HepG2 (cell line): ENCODE measurements around the gene FCGR3A. TPM values are rescaled to one million over a fixed set of nuclear protein-coding genes. Genes with fewer than 3 reads are reported as not detected.

Experiments used
- ATAC-seq: fragments of 200-7000 bp; cut with Tn5 transposase; 3 replicates; pipeline ENCODE4 v1.9.1; 2020; ENCODE audit warnings: mild to moderate bottlenecking, moderate library complexity
- BruUV-seq: library from RNA; stranded (reverse); fragments of 400-500 nt; replicated peaks from 2 replicates; lab custom pipeline; 2021; lab: Mats Ljungman, UMichigan
- CTCF ChIA-PET: fragments of 300-600 bp; formaldehyde crosslinking; extraction: SDS; loops from one replicate; lab custom pipeline; 2021; ENCODE audit warnings: low total read pairs, inconsistent platforms, low intra/inter-chr PET ratio; lab: Yijun Ruan, JAX
- POLR2A ChIA-PET: fragments of 350-600 bp; sonication (Branson Sonifier 250); formaldehyde crosslinking; loops from one replicate; lab custom pipeline; 2020; ENCODE audit warnings: antibody characterized with exemption, inconsistent platforms; lab: Yijun Ruan, JAX
- DNase-seq: peaks from one replicate; pipeline ENCODE4 v3.0.0-alpha.2; 2015; ENCODE audit warnings: low spot score
- FAIRE-seq: peaks from 3 replicates; lab custom pipeline; 2011; peaks lifted over from hg19 to GRCh38; lab: Jason Lieb, UNC
- H2AFZ ChIP-seq: one replicate; pipeline ENCODE4 v1.6.1; 2011; ENCODE audit warnings: low read length, inconsistent platforms
- H3K27ac ChIP-seq: fragments of 300-600 bp; 3 replicates; pipeline ENCODE4 v1.8.0; 2011; ENCODE audit warnings: mixed run types, mild to moderate bottlenecking, mixed read lengths, low read length, inconsistent platforms; ENCODE audit not compliant: insufficient read depth; ENCODE audit errors: extremely low read length
- H3K27me3 ChIP-seq, 2 experiments: fragments of 200-600 bp in 1 of 2; 2 replicates in 1 of 2; 3 replicates in 1 of 2; pipeline versions ENCODE4 v1.6.0 to v1.8.0; 2011; ENCODE audit warnings: low read length in 2 of 2, mild to moderate bottlenecking in 2 of 2, moderate library complexity in 2 of 2, inconsistent platforms in 1 of 2; ENCODE audit not compliant: insufficient read depth in 2 of 2, control insufficient read depth in 1 of 2
- H3K36me3 ChIP-seq, 2 experiments: fragments of 200-600 bp in 1 of 2; replicated peaks in 1 of 2; 2 replicates in 1 of 2; 3 replicates in 1 of 2; pipeline versions ENCODE4 v1.5.1 to v1.8.0; 2011; ENCODE audit warnings: low read length in 2 of 2, inconsistent platforms in 1 of 2; ENCODE audit not compliant: insufficient read depth in 2 of 2, control insufficient read depth in 1 of 2
- H3K4me1 ChIP-seq: 2 replicates; pipeline ENCODE4 v1.5.1; 2012; ENCODE audit warnings: low read length, inconsistent platforms; ENCODE audit not compliant: insufficient read depth
- H3K4me2 ChIP-seq: 2 replicates; pipeline ENCODE4 v1.6.0; 2011; ENCODE audit warnings: low read depth, low read length, inconsistent platforms
- H3K4me3 ChIP-seq, 3 experiments: fragments of 200-600 bp in 1 of 3; sonication (generic), shearing (Covaris generic) in 1 of 3; replicated peaks in 1 of 3; 2 replicates each; pipeline ENCODE4 v1.5.1; 2011 to 2016; ENCODE audit warnings: low read length in 3 of 3, inconsistent platforms in 2 of 3, low read depth in 2 of 3, mild to moderate bottlenecking in 2 of 3, control low read depth in 1 of 3, mixed read lengths in 1 of 3; ENCODE audit not compliant: insufficient read depth in 1 of 3
- H3K79me2 ChIP-seq: one replicate; pipeline ENCODE4 v1.6.1; 2011; ENCODE audit warnings: low read length, inconsistent platforms; ENCODE audit not compliant: insufficient read depth
- H3K9ac ChIP-seq: 2 replicates; pipeline ENCODE4 v1.6.0; 2011; ENCODE audit warnings: mild to moderate bottlenecking, low read depth, low read length, inconsistent platforms; ENCODE audit not compliant: insufficient read depth
- H3K9me3 ChIP-seq: 2 replicates; pipeline ENCODE4 v1.5.1; 2012; ENCODE audit warnings: mild to moderate bottlenecking, low read length
- H4K20me1 ChIP-seq: 2 replicates; pipeline ENCODE4 v1.6.0; 2011; ENCODE audit warnings: inconsistent platforms, mild to moderate bottlenecking, low read length, moderate library complexity; ENCODE audit not compliant: insufficient read depth
- ATF2 ChIP-seq: sonication (generic); formaldehyde crosslinking; IDR thresholded peaks from 2 replicates; pipeline ENCODE4 v1.4.0; 2020; ENCODE audit warnings: missing genetic modification reagents
- CREM ChIP-seq, 2 experiments: sonication (generic) in 1 of 2; formaldehyde crosslinking in 1 of 2; IDR thresholded peaks; 2 replicates each; pipeline versions ENCODE4 v1.4.0 to v1.6.1; 2016 to 2020; ENCODE audit warnings: antibody characterized with exemption in 1 of 2, mild to moderate bottlenecking in 1 of 2, missing genetic modification reagents in 1 of 2
- CTCF ChIP-seq: sonication (generic); formaldehyde crosslinking; IDR thresholded peaks from 2 replicates; pipeline ENCODE4 v1.5.0; 2020; ENCODE audit warnings: mild to moderate bottlenecking, missing genetic modification reagents, moderate library complexity
- KDM4B ChIP-seq: sonication (generic); formaldehyde crosslinking; IDR thresholded peaks from 2 replicates; pipeline ENCODE4 v1.4.0; 2020; ENCODE audit warnings: missing genetic modification reagents
- MXD4 ChIP-seq: IDR thresholded peaks from 2 replicates; pipeline ENCODE4 v1.6.1; 2016; ENCODE audit warnings: mild to moderate bottlenecking, missing biosample characterization, missing genetic modification reagents
- ONECUT2 ChIP-seq: sonication (generic); formaldehyde crosslinking; IDR thresholded peaks from 2 replicates; pipeline ENCODE4 v1.4.0; 2020; ENCODE audit warnings: missing genetic modification reagents
- POGK ChIP-seq: sonication (generic); formaldehyde crosslinking; conservative IDR thresholded peaks from 2 replicates; pipeline ENCODE4 v1.8.0; 2022; ENCODE audit warnings: mild to moderate bottlenecking, moderate library complexity, missing genetic modification reagents
- POLR2A ChIP-seq, 2 experiments: IDR thresholded peaks; 2 replicates each; pipeline ENCODE4 v1.6.1; 2011; ENCODE audit warnings: low read depth in 2 of 2, low read length in 2 of 2, mild to moderate bottlenecking in 1 of 2, moderate library complexity in 1 of 2; ENCODE audit not compliant: insufficient read depth in 1 of 2
- PRPF4 ChIP-seq: fragments of 200-400 bp; formaldehyde crosslinking; IDR thresholded peaks from 2 replicates; pipeline ENCODE4 v1.6.1; 2016; ENCODE audit warnings: low read length, low read depth; ENCODE audit not compliant: poor library complexity, severe bottlenecking
- ZBTB43 ChIP-seq: sonication (generic); formaldehyde crosslinking; conservative IDR thresholded peaks from 2 replicates; pipeline ENCODE4 v1.4.0; 2020; ENCODE audit warnings: missing genetic modification reagents
- ZNF326 ChIP-seq: sonication (generic); formaldehyde crosslinking; IDR thresholded peaks from 2 replicates; pipeline ENCODE4 v1.4.0; 2020; ENCODE audit warnings: missing genetic modification reagents, borderline replicate concordance
- ZNF362 ChIP-seq: sonication (generic); formaldehyde crosslinking; IDR thresholded peaks from 2 replicates; pipeline ENCODE4 v1.4.0; 2020; ENCODE audit warnings: missing genetic modification reagents, mild to moderate bottlenecking, borderline replicate concordance
- WGBS: methylation state at CpG from one replicate; pipeline ENCODE4 v1.1.6; 2017; ENCODE audit warnings: low lambda C conversion rate; 5-methylcytosine and 5-hydroxymethylcytosine counted together
- in situ Hi-C: cut with HindIII; loops from 2 replicates; pipeline ENCODE4 v1.10.0; 2017; ENCODE audit warnings: low pct_unique_long_range_greater_than_20kb; ENCODE audit not compliant: extremely low pct_ligation_motif_present
- intact Hi-C: fragments of 100-400 bp; cut with micrococcal nuclease; formaldehyde crosslinking; loops from one replicate; pipeline ENCODE4 v1.10.0; 2022; ENCODE audit not compliant: unreplicated experiment
- polyA plus RNA-seq, 8 experiments: library from polyadenylated mRNA; depleted of rRNA in 3 of 8; stranded (reverse) in 7 of 8; unstranded in 1 of 8; fragments of >200 nt; fragmentation: Illumina TruSeq in 4 of 8; extraction: Trizol in 4 of 8; gene quantifications; 2 replicates each; pipeline versions ENCODE4 v1.2.1 to v1.2.3, GENCODE V29; 2011 to 2016; ENCODE audit warnings: low read depth in 4 of 8, missing spikeins in 1 of 8, mixed read lengths in 1 of 8; ENCODE audit not compliant: insufficient read depth in 1 of 8
- total RNA-seq, 5 experiments: library from RNA; depleted of rRNA; stranded (reverse); fragments of >200 nt; fragmentation: Illumina TruSeq; extraction: Trizol; gene quantifications; 2 replicates each; pipeline ENCODE4 v1.2.3, GENCODE V29; 2016; ENCODE audit warnings: low read depth in 1 of 5

Gene FCGR3A
- total and polyA plus RNA-seq, 2 of the 13 experiments (the other 11 are each of a cell fraction or from before 2014, with no cell fraction given): not detected

- DNase-seq: no peak
- no peak overlapping the region for H3K4me2 ChIP-seq
- no peak for TF ChIP-seq ZBTB43 (CRISPR knock-in tag)
- no peak for TF ChIP-seq MXD4 (CRISPR knock-in tag)
- TF ChIP-seq ZNF326: no peak
- no peak for TF ChIP-seq ZNF362 (CRISPR knock-in tag)
- no peak for TF ChIP-seq POLR2A (IDR thresholded peaks at IDR 0.05; ENCODE audit: insufficient read depth in 1 of 2, low read depth in 2 of 2, low read length in 2 of 2)
- TF ChIP-seq PRPF4: no peak
- TF ChIP-seq CREM (IDR thresholded peaks at IDR 0.05): no peak
- no peak for TF ChIP-seq CREM (CRISPR knock-in tag; IDR thresholded peaks at IDR 0.05)
- no peak for TF ChIP-seq CTCF (CRISPR knock-in tag)
- no peak for TF ChIP-seq ATF2
- no peak for TF ChIP-seq POGK (CRISPR knock-in tag)
- no peak for TF ChIP-seq KDM4B
- no peak for TF ChIP-seq ONECUT2
- H3K36me3 ChIP-seq: no peaks in the 10 kb centered on the region
- 42% methylated on average over 5 of the region's 5 CpGs for WGBS
- no peak overlapping the region for H3K9ac ChIP-seq
- peaks cover 27% of the 10 kb centered on the region for H3K4me1 ChIP-seq
- H3K79me2 ChIP-seq: no peaks in the 10 kb centered on the region
- CTCF ChIA-PET: no interaction called here
- no peak overlapping the region for H2AFZ ChIP-seq
- H3K4me3 ChIP-seq: no peak overlapping the region
- in situ Hi-C loops (no loop called here), intact Hi-C loops (no loop called here)
- H3K9me3 ChIP-seq: no peaks in the 10 kb centered on the region
- BruUV-seq: no TSS peak
- no peaks in the 10 kb centered on the region for H4K20me1 ChIP-seq
- POLR2A ChIA-PET: no interaction called here
- H3K27me3 ChIP-seq: no peaks in the 10 kb centered on the region
- no peak for ATAC-seq
- no peak for FAIRE-seq
- H3K27ac ChIP-seq: no peak overlapping the region
These were observed 38.4 kb downstream of the FCGR3A start for GRCh38 chr1:161511018-161511755.
